GM19240 (cell line): ENCODE results near the gene DMD.
A peak's percentile ranks its signal among the peaks of the same experiment; 100 is the strongest.
"Not testable (repeated sequence)": the region's sequence is repeated elsewhere in the genome, so short reads cannot be mapped to it uniquely, and the experiment has no call there.

Experiments
- DNase-seq: peaks from one replicate; pipeline ENCODE4 v3.0.0; 2011; ENCODE audit warnings: low spot score; ENCODE audit not compliant: insufficient read length

DMD gene

GRCh38 chrX:32644476-32645245 lies 566.7 kb downstream of the DMD start:
- no peak for DNase-seq

GRCh38 chrX:32642283-32642682 lies 569.1 kb downstream of the DMD start:
- no peak for DNase-seq

- no peak for DNase-seq
Measured at GRCh38 chrX:32618154-32618553, 593.2 kb downstream of the DMD start.

GRCh38 chrX:32614707-32615106 lies 596.6 kb downstream of the DMD start:
- no peak for DNase-seq

- no peak for DNase-seq
Measured at GRCh38 chrX:32599156-32599555, 612.2 kb downstream of the DMD start.

- DNase-seq = no peak
Measured at GRCh38 chrX:32598707-32599106, 612.6 kb downstream of the DMD start.

- no peak for DNase-seq
Measured at GRCh38 chrX:32597777-32598176, 613.6 kb downstream of the DMD start.

- no peak for DNase-seq
Measured at GRCh38 chrX:32592786-32593185, 618.6 kb downstream of the DMD start.

GRCh38 chrX:32591589-32591988 lies 619.8 kb downstream of the DMD start:
- no peak for DNase-seq

- DNase-seq = no peak
Measured at GRCh38 chrX:32582729-32583128, 628.6 kb downstream of the DMD start.

GRCh38 chrX:32576885-32577284 lies 634.5 kb downstream of the DMD start:
- DNase-seq = no peak

- DNase-seq = no peak
Measured at GRCh38 chrX:32572644-32573043, 638.7 kb downstream of the DMD start.

- no peak for DNase-seq
Measured at GRCh38 chrX:32571579-32571978, 639.8 kb downstream of the DMD start.

GRCh38 chrX:32562261-32562660 lies 649.1 kb downstream of the DMD start:
- no peak for DNase-seq

- no peak for DNase-seq
Measured at GRCh38 chrX:32545101-32545500, 666.2 kb downstream of the DMD start.

GRCh38 chrX:32538554-32538953 lies 672.8 kb downstream of the DMD start:
- DNase-seq = no peak

GRCh38 chrX:32533848-32534247 lies 677.5 kb downstream of the DMD start:
- no peak for DNase-seq

GRCh38 chrX:32532262-32532661 lies 679.1 kb downstream of the DMD start:
- DNase-seq = no peak

- DNase-seq = peak; percentile 11
Measured at GRCh38 chrX:32530802-32531403, 680.4 kb downstream of the DMD start.

- not testable (repeated sequence) for DNase-seq
Measured at GRCh38 chrX:32528451-32528850, 682.9 kb downstream of the DMD start.

GRCh38 chrX:32525234-32525633 lies 686.1 kb downstream of the DMD start:
- DNase-seq = no peak

GRCh38 chrX:32524385-32524784 lies 687.0 kb downstream of the DMD start:
- no peak for DNase-seq

GRCh38 chrX:32520789-32521188 lies 690.6 kb downstream of the DMD start:
- DNase-seq = no peak
